Measurements from ENCODE around the gene KRTAP5-11. TPM values are rescaled to one million over a fixed set of nuclear protein-coding genes. Genes with fewer than 3 reads are reported as not detected.
"Not testable (repeated sequence)": the region's sequence is repeated elsewhere in the genome, so short reads cannot be mapped to it uniquely, and the experiment has no call there.

KRTAP5-11 gene
- total RNA-seq, 1 donor from 2014 or later = not detected

- no peak overlapping the region for H3K27ac Mint-ChIP-seq
- no peaks in the 10 kb centered on the region for H3K36me3 Mint-ChIP-seq
- H3K27me3 Mint-ChIP-seq = peaks cover 4% of the 10 kb centered on the region
- peaks cover 8% of the 10 kb centered on the region for H3K4me1 Mint-ChIP-seq (ENCODE audit: unreplicated experiment)
- TF ChIP-seq CTCF (conservative IDR thresholded peaks at IDR 0.05) = no peak
- no peak for DNase-seq (ENCODE audit: extremely low spot score, unreplicated experiment)
- H3K4me3 Mint-ChIP-seq = no peak overlapping the region
- no peaks in the 10 kb centered on the region for H3K9me3 Mint-ChIP-seq
These were observed 9.9 kb downstream of the KRTAP5-11 start for GRCh38 chr11:71572811-71573210.

GRCh38 chr11:71571101-71571850, 11.4 kb downstream of the KRTAP5-11 start:
- H3K9me3 Mint-ChIP-seq; H3K36me3 Mint-ChIP-seq; H3K27ac Mint-ChIP-seq; DNase-seq (ENCODE audit: extremely low spot score, unreplicated experiment); H3K4me3 Mint-ChIP-seq: not testable (repeated sequence)
- peaks cover 23% of the 10 kb centered on the region for H3K4me1 Mint-ChIP-seq (ENCODE audit: unreplicated experiment)
- H3K27me3 Mint-ChIP-seq = peaks cover 12% of the 10 kb centered on the region

DNA sequence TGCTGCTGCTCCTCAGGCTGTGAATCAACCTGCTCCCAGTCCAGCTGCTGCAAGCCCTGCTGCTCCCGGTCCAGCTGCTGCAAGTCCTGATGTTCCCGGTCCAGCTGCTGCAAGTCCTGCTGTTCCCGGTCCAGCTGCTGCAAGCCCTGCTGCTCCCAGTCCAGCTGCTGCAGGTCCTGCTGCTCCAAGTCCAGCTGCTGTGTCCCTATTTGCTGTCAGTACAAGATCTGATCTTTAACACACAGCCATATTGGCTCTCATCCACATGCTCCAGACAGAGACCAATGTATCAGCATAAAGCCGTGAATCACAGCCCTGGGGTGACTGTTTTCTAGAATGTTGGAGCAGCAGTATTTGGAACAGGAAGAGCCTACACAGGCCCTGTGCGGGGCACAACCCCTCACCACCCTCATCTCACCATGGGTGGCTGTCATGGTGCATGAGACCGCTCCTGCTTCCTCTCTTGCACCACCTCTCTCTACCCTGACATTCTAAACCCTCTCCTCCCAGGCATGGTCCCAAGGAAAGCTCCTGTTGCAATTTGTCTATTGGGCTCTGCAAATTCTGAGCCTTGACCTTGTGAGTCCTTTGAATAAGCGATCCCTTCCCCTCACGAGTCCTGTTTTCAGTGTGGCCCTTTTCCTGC, 13.8 kb downstream of the KRTAP5-11 start:
- H3K36me3 Mint-ChIP-seq = no peaks in the 10 kb centered on the region
- no peak for TF ChIP-seq CTCF (conservative IDR thresholded peaks at IDR 0.05)
- H3K4me3 Mint-ChIP-seq = no peak overlapping the region
- no peaks in the 10 kb centered on the region for H3K9me3 Mint-ChIP-seq
- no peak for DNase-seq (ENCODE audit: extremely low spot score, unreplicated experiment)
- peaks cover 35% of the 10 kb centered on the region for H3K4me1 Mint-ChIP-seq (ENCODE audit: unreplicated experiment)
- no peak overlapping the region for H3K27ac Mint-ChIP-seq
- peaks cover 16% of the 10 kb centered on the region for H3K27me3 Mint-ChIP-seq

DNA sequence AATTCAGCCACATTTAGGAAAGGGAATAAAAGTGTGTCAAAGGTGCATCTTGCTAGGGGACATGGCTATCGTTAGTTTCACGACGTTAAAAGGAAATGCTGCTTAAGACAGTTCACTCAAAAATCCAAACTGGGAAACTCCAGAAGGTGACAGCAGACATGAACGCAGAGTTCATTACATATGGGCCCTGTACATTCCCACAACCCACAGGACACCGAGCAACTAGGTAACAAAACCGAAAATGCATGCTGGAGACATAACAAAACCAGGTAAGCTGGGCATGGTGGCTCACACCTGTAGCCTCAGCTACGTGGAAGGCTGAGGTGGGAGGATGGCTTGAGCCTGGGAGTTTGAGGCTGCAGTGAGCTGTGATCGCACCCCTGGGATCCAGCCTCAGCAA, 15.0 kb downstream of the KRTAP5-11 start:
- not testable (repeated sequence) for H3K36me3 Mint-ChIP-seq
- H3K27ac Mint-ChIP-seq = peak overlapping the region; percentile 40

DNA sequence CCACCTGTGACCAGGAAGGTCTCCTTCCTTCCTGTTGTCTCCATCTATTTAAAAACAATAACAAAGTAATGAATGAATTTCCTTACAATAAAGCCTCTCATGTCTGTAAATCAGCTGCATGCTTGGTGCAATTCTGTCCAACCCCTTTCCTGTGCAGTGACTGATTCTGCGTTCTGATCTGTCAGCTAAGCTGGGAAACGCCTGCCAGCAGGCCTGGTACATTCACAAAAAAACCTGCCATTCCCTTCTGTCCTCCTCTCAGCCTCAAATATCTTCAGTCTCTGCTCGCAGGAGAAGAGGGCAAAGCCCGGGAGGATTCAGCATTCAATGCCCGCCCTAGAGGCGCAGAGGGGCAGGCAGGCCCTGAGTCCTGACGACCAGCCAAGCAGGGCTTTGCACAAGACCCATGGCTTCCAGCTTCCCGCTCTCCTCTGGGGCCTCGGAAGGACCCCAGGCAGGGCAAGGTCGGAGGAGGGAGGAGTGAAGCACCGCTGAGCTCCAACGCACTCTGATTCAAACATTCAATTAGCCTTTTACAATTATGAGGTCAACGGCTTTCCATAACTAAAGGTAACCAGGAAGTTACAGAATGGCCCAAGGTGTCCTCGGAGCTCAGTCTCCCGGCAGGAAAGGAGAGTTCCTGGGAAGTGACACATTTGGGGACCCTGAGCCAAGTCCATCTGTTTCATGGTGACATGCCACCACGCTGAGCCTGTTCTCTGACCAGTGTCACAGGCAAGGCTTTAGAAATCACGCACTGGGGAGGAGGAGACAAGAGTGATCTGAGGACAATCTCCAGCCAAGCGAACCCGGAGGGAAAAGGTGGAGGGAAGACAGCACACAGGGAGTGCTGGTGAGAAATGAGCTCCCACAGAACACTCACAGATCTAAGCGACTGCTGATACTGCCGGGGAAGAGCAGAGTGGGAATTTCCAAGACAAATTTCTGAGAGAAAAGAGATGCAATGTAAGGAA, 15.8 kb downstream of the KRTAP5-11 start:
- Mint-ChIP-seq H3K27ac (peak overlapping the region; percentile 40), H3K4me1 (ENCODE audit: unreplicated experiment) (peaks cover 35% of the 10 kb centered on the region), H3K27me3 (peaks cover 22% of the 10 kb centered on the region)

More for the DNA sequence above, 15.0 kb downstream of the KRTAP5-11 start:
- Mint-ChIP-seq H3K4me1 (ENCODE audit: unreplicated experiment) (peaks cover 35% of the 10 kb centered on the region), H3K27me3 (peaks cover 22% of the 10 kb centered on the region)
- H3K4me3 Mint-ChIP-seq; H3K9me3 Mint-ChIP-seq; DNase-seq (ENCODE audit: extremely low spot score, unreplicated experiment): not testable (repeated sequence)

DNA sequence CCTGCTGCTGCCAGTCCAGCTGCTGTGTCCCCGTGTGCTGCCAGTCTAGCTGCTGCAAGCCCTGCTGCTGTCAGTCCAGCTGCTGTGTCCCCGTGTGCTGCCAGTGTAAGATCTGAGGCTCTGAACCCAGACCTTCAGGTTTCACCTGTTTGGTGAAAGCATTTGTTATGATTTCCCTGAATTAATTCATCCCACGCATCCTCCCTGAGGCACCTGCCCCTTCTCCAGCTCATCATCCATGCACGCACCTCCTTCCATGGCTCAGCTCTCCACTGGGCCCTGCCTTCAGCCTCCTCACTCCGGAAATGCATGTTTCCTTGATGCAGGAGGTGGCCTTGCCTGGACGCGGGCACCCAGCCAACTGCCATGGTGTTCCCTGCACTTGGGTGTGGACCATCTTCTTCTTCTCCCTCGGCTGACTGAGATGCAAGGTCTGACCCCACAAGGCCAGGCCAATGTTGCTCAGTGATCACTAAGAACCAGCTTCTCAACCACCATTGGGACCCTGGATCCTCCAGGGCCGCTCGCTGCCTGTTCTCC, 16.5 kb downstream of the KRTAP5-11 start:
- no peak overlapping the region for H3K4me3 Mint-ChIP-seq
- no peak overlapping the region for H3K27ac Mint-ChIP-seq

More for the DNA sequence above, 15.8 kb downstream of the KRTAP5-11 start:
- H3K36me3 Mint-ChIP-seq; DNase-seq (ENCODE audit: extremely low spot score, unreplicated experiment); H3K4me3 Mint-ChIP-seq; H3K9me3 Mint-ChIP-seq: not testable (repeated sequence)

More for the DNA sequence above, 16.5 kb downstream of the KRTAP5-11 start:
- Mint-ChIP-seq H3K36me3 (no peaks in the 10 kb centered on the region), H3K27me3 (peaks cover 26% of the 10 kb centered on the region), H3K9me3 (peaks cover 5% of the 10 kb centered on the region), H3K4me1 (ENCODE audit: unreplicated experiment) (peaks cover 35% of the 10 kb centered on the region)
- DNase-seq (ENCODE audit: extremely low spot score, unreplicated experiment) = no peak
- no peak for TF ChIP-seq CTCF (conservative IDR thresholded peaks at IDR 0.05)
